ENCODE results near the gene CHRNB1. TPM values are rescaled to one million over a fixed set of nuclear protein-coding genes. Genes with fewer than 3 reads are reported as not detected.

Gene CHRNB1
- total RNA-seq, 1 experiment from 2014 or later, result 12.7 TPM

DNA sequence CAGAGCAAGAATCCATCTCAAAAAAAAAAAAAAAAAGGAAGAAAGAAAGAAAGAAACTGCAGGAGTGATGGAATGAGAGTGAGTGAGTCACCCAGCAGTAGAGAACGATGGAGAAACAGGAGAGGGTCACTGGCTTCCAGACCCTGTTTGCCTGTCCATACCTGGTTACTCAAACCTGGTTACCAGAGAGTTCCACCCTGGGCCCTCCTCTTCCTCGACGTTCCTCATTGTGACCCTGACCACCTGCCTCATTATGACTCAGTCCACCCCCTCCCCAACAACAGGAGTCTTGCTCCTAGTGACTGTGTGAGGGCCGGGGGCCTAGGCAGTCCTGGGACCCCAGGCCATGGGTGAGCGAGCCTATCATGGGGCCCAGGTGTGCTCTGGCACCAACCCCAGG is 16.3 kb upstream of the CHRNB1 start, which contains the start of gene SPEM3:
Gene SPEM3 (plus strand): TSS at position 301 of the 400 bp plus-strand sequence. CDS start 46 bp downstream, at position 347.
- no peaks in the 10 kb centered on the region for H3K79me1 ChIP-seq (ENCODE audit: insufficient read depth, low read depth, low read length, poor library complexity, severe bottlenecking)
- no peak within 1 kb of the TSS for H2BK12ac ChIP-seq (ENCODE audit: insufficient read length, low read depth, low read length)
- H3K14ac ChIP-seq (ENCODE audit: insufficient read depth, low read length), result no peak within 1 kb of the TSS; the same call in 1 of the 2 replicates
- no peaks in the 10 kb centered on the region for H3K79me2 ChIP-seq (ENCODE audit: insufficient read depth, low read length)
- no peak within 1 kb of the TSS for H3K56ac ChIP-seq (ENCODE audit: insufficient read length, low read depth, low read length)
- Mint-ChIP-seq H3K27ac (peak within 1 kb of the TSS in 1 of 3 experiments; percentile 95; a peak in 2 of 7 replicates), H3K9me3 (no peaks in the 10 kb centered on the region; a peak in 1 of 5 replicates), H3K4me1 (no peaks in the 10 kb centered on the region), H3K4me3 (no peak within 1 kb of the TSS; a peak in 1 of 5 replicates), H3K36me3 (ENCODE audit: insufficient read depth in 1 of 3, low read depth in 3 of 3) (no peaks in the 10 kb centered on the region), H3K27me3 (ENCODE audit: low read depth) (peaks cover 17% of the 10 kb centered on the region)
- no peak within 1 kb of the TSS for H4K91ac ChIP-seq (ENCODE audit: insufficient read length, low read depth, low read length)
- no peak within 1 kb of the TSS for H3K27ac ChIP-seq (ENCODE audit: insufficient read length, low read depth, low read length)
- no peak within 1 kb of the TSS for H4K8ac ChIP-seq (replicated peaks; ENCODE audit: insufficient read length, low read depth, low read length)
- no peaks in the 10 kb centered on the region for H4K20me1 ChIP-seq (ENCODE audit: control insufficient read depth, insufficient read depth, insufficient read length)
- no peaks in the 10 kb centered on the region for H3K4me1 ChIP-seq (ENCODE audit: insufficient read depth, low read length)
- no peak within 1 kb of the TSS for H2BK20ac ChIP-seq (ENCODE audit: low read depth, low read length, poor library complexity, severe bottlenecking)
- H3K27me3 ChIP-seq (ENCODE audit: insufficient read depth, low read length), result no peaks in the 10 kb centered on the region; the same call in 1 of the 2 replicates
- H3K9me3 ChIP-seq (ENCODE audit: control insufficient read depth, low read depth, low read length), result no peaks in the 10 kb centered on the region
- H2BK15ac ChIP-seq (ENCODE audit: low read depth, low read length), result no peak within 1 kb of the TSS
- no peak within 1 kb of the TSS for H3K4ac ChIP-seq (ENCODE audit: low read depth, low read length)
- no peak within 1 kb of the TSS for H2AK5ac ChIP-seq (ENCODE audit: insufficient read length, low read length)
- H3K23me2 ChIP-seq (ENCODE audit: insufficient read length, low read depth, low read length, poor library complexity, severe bottlenecking), result no peaks in the 10 kb centered on the region
- H3K4me2 ChIP-seq (ENCODE audit: insufficient read depth, insufficient read length, low read length), result no peak within 1 kb of the TSS
- H2AFZ ChIP-seq (ENCODE audit: low read length), result no peak within 1 kb of the TSS
- H3K9ac ChIP-seq (ENCODE audit: extremely low read depth, insufficient read length, low read length), result no peak within 1 kb of the TSS
- no peak within 1 kb of the TSS for H3K18ac ChIP-seq (ENCODE audit: insufficient read length, low read depth, low read length)
- no peak for DNase-seq
- WGBS (ENCODE audit: extremely low coverage, insufficient read length, low lambda C conversion rate), result no CpG with 5 or more reads among the region's 5 CpGs
- H3K23ac ChIP-seq (ENCODE audit: insufficient read length, low read depth, low read length), result no peak within 1 kb of the TSS
- H2BK5ac ChIP-seq (ENCODE audit: insufficient read length, low read length), result no peak within 1 kb of the TSS
- H4K5ac ChIP-seq (ENCODE audit: insufficient read length, low read depth, low read length), result no peak within 1 kb of the TSS
- TF ChIP-seq, protein P1, sequence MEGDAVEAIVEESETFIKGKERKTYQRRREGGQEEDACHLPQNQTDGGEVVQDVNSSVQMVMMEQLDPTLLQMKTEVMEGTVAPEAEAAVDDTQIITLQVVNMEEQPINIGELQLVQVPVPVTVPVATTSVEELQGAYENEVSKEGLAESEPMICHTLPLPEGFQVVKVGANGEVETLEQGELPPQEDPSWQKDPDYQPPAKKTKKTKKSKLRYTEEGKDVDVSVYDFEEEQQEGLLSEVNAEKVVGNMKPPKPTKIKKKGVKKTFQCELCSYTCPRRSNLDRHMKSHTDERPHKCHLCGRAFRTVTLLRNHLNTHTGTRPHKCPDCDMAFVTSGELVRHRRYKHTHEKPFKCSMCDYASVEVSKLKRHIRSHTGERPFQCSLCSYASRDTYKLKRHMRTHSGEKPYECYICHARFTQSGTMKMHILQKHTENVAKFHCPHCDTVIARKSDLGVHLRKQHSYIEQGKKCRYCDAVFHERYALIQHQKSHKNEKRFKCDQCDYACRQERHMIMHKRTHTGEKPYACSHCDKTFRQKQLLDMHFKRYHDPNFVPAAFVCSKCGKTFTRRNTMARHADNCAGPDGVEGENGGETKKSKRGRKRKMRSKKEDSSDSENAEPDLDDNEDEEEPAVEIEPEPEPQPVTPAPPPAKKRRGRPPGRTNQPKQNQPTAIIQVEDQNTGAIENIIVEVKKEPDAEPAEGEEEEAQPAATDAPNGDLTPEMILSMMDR (conservative IDR thresholded peaks at IDR 0.05), result no peak
- no peak within 1 kb of the TSS for H2BK120ac ChIP-seq (ENCODE audit: low read depth, low read length, poor library complexity, severe bottlenecking)
- no peak within 1 kb of the TSS for H3T11ph ChIP-seq (ENCODE audit: low read length)
